HG02798 (cell line): ENCODE data around the gene TRIP10.
"Not testable (repeated sequence)": the region's sequence is repeated elsewhere in the genome, so short reads cannot be mapped to it uniquely, and the experiment has no call there.

Source experiments
- ATAC-seq: cut with Tn5 transposase; IDR thresholded peaks from one replicate; pipeline ENCODE4 v1.9.1; 2021; ENCODE audit warnings: mild to moderate bottlenecking; ENCODE audit not compliant: unreplicated experiment, poor library complexity

TRIP10 gene

DNA sequence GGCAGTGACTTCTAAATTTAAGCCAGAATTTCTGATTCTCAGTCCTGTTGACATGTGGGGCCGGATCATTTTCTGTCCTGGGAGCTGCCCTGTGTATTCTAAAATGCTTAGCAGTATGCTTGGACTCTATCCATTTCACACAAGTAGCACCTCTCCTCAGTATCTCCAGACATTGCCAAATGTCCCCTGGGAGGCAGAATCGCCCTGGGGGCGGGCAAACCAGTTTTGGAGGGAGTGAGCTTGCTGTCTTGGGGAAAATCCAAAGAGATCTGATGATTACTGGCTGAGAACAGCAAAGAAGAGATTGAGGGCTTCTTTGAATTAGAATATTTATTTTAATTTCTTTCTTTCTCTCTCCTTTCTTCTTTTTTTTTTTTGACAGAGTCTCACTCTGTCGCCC is 49.4 kb downstream of the TRIP10 start:
- no peak for ATAC-seq

DNA sequence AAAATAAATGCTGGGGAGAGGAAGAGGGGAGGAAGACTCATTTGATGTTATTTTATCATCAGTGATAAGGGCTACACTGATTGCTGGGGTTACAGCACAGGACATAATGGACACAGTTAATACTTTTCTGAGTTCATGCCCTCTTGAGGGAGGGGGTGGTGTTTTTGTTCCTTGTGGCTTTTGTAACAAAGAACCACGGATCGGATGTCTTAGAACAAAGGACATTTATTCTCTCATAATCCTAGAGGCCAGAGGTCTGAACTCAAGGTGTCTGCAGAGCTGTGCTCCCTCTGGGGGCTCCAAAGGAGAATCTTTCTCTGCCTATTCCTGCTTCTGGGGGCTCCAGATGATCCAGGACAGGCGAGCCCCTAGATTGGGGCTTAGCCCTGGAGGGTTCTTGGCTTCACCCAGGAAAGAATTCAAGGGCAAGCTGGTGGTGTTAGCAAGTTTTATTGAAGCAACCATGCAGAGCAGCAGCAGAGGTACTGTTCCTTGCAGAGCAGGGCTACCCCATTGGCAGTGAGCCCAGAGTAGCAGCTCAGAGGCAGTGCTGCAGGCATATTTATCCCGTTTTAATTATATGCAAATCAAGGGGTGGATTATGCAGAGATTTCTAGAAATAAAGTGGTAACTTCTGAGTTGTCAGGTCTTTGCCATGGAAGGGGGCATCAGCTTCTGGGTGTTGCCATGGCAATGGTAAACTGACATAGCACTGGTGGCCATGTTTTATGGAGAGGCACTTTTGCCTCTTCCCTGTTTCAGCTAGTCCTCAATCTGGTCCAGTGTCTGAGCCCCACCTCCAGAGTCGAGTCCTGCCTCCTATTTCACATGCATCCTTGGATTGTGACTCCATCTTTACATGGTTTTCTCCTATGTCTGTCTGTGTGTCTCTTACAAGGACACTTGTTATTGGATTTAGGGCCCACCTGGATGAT is 51.0 kb downstream of the TRIP10 start:
- no peak for ATAC-seq

DNA sequence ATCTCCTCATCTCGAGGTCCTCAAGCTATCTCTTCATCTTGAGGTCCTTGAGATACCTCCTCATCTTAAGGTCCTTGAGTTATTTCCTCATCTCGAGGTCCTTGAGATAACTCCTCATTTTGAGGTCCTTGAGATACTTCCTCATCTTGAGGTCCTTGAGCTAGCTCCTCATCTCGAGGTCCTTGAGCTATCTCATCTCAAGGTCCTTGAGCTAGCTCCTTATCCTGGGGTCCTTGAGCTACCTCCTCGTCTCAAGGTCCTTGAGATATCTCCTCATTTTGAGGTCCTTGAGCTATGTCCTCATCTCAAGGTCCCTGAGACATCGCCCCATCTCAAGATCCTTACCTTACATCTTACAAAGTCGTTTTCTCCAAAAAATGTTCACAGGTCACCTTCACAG is 51.8 kb downstream of the TRIP10 start:
- ATAC-seq = no peak

DNA sequence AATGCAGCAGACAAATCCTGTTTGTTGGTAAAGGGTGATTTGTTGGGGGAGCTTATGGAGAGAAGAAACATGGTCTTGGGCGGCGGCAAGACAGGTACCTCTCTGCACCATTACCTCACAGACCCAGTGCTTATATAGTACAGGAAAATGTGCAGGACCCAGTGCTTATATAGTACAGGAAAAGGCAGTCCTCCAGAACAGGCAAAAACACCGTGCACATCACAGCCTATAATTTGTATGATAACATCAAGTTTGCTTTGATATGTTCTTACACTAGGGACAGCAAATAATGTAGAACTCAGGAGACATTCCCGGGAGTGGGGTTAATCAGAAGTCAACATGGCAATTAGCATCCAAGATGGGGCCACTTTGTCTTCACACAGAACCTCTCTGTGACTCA is 53.9 kb downstream of the TRIP10 start:
- no peak for ATAC-seq

DNA sequence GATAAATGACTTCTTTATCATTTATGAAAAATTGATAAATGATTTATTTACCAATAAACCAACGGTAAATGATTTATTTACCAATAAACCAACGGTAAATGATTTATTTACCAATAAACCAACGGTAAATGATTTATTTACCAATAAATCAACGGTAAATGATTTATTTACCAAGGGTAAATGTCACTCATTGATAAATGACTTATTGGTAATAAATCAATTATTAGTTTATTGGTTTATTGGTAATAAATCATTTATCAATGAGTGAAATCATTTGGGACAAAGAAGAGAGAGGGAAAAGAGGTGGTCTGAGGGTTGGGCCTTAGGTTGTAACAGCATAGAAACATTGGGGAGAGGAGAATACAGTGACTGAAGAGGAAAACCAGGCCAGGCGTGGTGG is 54.5 kb downstream of the TRIP10 start:
- ATAC-seq = no peak

DNA sequence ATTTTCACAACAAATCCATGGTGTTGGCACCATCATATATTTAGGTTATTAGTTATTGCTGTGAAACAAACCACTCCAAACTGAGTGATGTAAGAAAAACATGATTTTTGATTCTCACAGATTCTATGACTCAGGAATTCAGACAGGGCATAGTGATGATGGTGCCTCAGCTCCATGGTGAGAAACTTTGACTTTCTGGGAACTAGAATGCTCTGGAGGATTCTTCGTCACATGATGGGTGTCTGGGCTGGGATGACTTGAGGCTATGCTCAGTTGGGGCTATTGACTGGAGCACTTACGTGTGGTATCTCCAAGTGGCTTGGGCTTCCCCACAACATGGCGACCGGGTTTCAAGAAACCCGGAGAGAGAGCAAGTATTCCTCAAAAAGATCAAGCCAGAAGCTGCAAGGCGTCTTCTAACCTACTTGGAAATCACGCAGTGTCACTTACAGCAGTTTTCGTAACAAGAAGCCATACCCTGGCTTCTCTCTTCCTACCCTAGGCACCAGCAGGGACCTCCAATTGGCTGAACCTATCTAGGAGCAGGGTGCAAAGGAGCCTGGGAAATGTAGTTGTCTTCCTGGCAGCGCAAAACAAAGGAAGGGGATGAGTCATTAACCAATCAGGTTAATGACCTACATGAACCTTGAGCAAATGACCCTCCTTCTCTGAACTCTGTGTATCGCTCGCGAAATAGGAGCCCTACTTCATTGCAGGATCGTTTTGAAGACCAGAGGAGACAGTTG is 55.4 kb downstream of the TRIP10 start:
- ATAC-seq = no peak

DNA sequence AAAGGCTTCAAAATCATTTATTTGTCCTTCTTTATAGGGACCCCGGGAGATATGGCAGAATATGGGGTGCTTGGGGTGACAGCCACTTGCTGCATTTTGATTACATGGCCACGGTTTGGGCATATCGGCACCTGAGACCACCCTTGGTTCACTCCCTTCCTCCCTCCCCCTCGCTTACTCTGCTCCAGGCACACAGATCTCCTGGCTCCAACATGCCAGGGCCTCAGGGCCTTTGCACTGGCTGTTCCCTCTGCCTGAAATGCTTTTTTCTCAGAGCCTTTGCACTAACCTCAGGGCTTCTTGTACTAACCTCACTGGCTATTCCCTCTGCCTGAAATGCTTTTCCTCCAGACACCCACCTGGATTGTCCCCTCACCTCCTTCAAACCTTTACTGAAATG is 56.8 kb downstream of the TRIP10 start:
- ATAC-seq = no peak

DNA sequence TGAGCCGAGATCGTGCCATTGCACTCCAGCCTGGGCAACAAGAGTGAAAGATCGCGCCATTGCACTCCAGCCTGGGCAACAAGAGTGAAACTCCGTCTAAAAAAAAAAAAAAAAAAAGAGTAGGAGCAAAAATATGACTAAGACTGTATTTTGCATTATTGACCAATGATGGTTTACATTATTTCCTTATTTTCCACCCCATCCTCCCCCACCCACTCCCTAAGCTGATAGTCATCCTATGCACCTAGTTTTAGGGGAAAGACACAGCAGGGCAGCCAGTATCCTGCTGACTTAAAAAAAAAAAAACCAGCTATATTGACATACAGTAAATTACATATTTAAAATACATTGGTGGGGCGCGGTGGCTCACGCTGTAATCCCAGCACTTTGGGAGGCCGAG is 58.2 kb downstream of the TRIP10 start:
- no peak for ATAC-seq

DNA sequence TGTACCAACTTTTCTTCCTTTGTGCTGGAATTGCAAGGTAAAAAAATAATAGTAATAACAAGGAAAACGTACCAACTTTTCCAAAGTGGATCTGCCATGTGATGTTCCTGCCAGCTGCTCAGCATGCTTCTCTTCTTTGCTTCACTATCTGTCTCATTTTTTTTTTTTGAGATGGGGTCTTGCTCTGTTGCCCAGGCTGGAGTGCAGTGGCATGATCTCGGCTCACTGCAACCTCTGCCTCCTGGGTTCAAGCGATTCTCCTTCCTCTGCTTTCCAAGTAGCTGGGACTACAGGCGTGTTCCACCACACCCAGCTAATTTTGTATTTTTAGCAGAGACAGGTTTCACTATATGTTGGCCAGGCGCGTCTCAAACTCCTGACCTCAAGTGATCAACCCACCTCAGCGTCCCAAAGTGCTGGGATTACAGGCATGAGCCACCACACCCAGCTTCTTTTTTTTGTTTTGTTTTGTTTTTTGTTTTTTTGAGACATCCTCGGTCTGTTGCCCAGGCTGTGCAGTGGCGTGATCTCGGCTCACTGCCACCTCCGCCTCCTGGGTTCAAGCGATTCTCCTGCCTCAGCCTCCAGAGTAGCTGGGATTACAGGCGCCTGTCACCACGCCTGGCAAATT is 60.8 kb downstream of the TRIP10 start:
- ATAC-seq = not testable (repeated sequence)

DNA sequence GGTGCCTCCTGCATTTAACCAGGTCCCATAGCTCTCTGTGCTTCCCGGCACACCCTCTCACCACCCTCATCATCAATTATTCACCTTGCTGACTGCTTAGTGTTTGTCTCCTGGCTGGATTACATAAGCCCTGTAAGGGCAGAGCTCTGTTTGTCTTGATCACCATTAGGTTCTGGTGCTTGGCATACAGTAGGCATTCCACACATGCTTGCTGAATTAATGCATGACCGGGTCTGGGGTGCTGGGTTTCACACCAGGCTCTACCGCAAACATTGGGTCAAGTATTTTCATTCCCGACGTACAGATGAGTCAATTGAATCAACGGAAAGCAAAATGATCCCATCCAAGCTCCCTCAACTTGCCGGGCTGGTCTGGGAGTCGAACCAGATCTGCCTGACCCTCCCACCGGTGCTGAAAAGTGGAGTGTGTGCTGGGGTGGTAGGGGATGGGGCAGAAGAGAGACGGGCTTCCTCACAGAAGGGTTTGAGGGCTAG is 61.6 kb downstream of the TRIP10 start:
- no peak for ATAC-seq
